Esophagus muscularis mucosa (tissue), 4 donors: ENCODE measurements around the gene TANC1. TPM values are rescaled to one million over a fixed set of nuclear protein-coding genes. Genes with fewer than 3 reads are reported as not detected.

Source experiments
- DNase-seq: peaks from one replicate; pipeline ENCODE4 v3.0.0-alpha.2; 2017; ENCODE audit errors: extremely low spot score
- H3K27ac ChIP-seq, 4 donors: fragments of 200-600 bp; sonication (generic); replicated peaks in 1 of 4; 1 replicate in 3 of 4; 2 replicates in 1 of 4; pipeline ENCODE4 v1.5.1; 2016 to 2019; ENCODE audit warnings: mild to moderate bottlenecking in 1 of 4
- H3K27me3 ChIP-seq, 4 donors: fragments of 200-600 bp; sonication (generic); one replicate each; pipeline versions ENCODE4 v1.5.1 to v1.6.0; 2016 to 2019
- H3K36me3 ChIP-seq, 4 donors: fragments of 200-600 bp; sonication (generic); one replicate each; pipeline ENCODE4 v1.5.1; 2016 to 2019
- H3K4me1 ChIP-seq, 4 donors: fragments of 200-600 bp; sonication (generic); one replicate each; pipeline ENCODE4 v1.5.1; 2016 to 2019
- H3K4me3 ChIP-seq, 4 donors: fragments of 200-600 bp; sonication (generic); 1 replicate in 2 of 4; 2 replicates in 2 of 4; pipeline ENCODE4 v1.5.1; 2016 to 2019; ENCODE audit warnings: mild to moderate bottlenecking in 4 of 4, moderate library complexity in 1 of 4
- H3K9me3 ChIP-seq, 4 donors: fragments of 200-600 bp; sonication (generic); 1 replicate in 3 of 4; 2 replicates in 1 of 4; pipeline ENCODE4 v1.5.1; 2016 to 2019
- CTCF ChIP-seq, 3 experiments: fragments of 200-600 bp in 2 of 3; fragments of 450-650 bp in 1 of 3; sonication (generic) in 2 of 3; IDR thresholded peaks; one replicate each; pipeline ENCODE4 v1.5.1; 2017 to 2019; ENCODE audit warnings: antibody characterized with exemption in 3 of 3, mild to moderate bottlenecking in 2 of 3, moderate library complexity in 1 of 3
- EP300 ChIP-seq: sonication (generic); formaldehyde crosslinking; IDR thresholded peaks from one replicate; pipeline ENCODE4 v1.6.1; 2017; ENCODE audit warnings: antibody characterized with exemption
- POLR2A ChIP-seq: fragments of 450-650 bp; IDR thresholded peaks from one replicate; pipeline ENCODE4 v1.6.1; 2017; ENCODE audit warnings: antibody characterized with exemption, moderate library complexity, mild to moderate bottlenecking, low read depth
- POLR2AphosphoS5 ChIP-seq, 2 donors: sonication (generic); formaldehyde crosslinking; IDR thresholded peaks; one replicate each; pipeline ENCODE4 v1.6.1; 2017; ENCODE audit warnings: antibody characterized with exemption in 2 of 2
- WGBS: methylation state at CpG from one replicate; pipeline ENCODE4 v1.1.5; 2018; 5-methylcytosine and 5-hydroxymethylcytosine counted together
- intact Hi-C: fragments of 100-400 bp; cut with DNase I; formaldehyde crosslinking; loops from one replicate; pipeline ENCODE4 v1.15.1; 2023
- total RNA-seq, 4 donors: library from RNA; depleted of rRNA; stranded (reverse); fragments of >200 nt; gene quantifications; one replicate each; pipeline versions ENCODE4 v1.1.0 to v1.2.1, GENCODE V29; 2016

Gene TANC1
- total RNA-seq, 4 donors from 2014 or later = 34.3 to 54.0 (median 52.9) TPM

DNA sequence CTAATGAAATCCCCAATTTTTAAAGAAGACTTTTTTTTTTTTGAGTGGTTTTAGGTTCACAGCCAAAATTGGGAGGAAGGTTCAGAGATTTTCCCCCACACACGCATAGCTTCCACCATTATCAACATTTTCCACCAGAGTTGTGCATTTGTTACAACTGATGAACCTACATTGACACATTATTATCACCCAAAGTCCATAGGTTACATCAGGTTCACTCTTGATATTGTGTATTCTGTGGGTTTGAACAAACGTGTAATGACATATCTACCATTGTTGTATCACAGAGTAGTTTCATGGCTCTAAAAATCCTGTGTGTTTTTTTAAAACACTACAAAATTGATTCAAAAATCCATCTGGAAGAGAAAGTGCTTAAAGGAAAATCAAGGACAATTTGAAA, 101.8 kb downstream of the TANC1 start:
- DNase-seq = no peak
- H3K4me3 ChIP-seq = no peak overlapping the region
- H3K9me3 ChIP-seq = no peaks in the 10 kb centered on the region
- H3K27ac ChIP-seq = peak overlapping the region in 3 of 4 donors; percentile 27 to 56 (median 39)
- WGBS = 49% methylated on average over 2 of the region's 2 CpGs
- H3K36me3 ChIP-seq = peaks cover 0 to 8% (median 0%) of the 10 kb centered on the region in 4 donors
- intact Hi-C loops = no loop called here
- TF ChIP-seq POLR2A (no peak), CTCF (IDR thresholded peaks at IDR 0.05) (no peak), EP300 (no peak), POLR2AphosphoS5 (IDR thresholded peaks at IDR 0.05) (no peak)
- no peaks in the 10 kb centered on the region for H3K27me3 ChIP-seq
- H3K4me1 ChIP-seq = peaks cover 38 to 80% (median 72%) of the 10 kb centered on the region in 4 donors

DNA sequence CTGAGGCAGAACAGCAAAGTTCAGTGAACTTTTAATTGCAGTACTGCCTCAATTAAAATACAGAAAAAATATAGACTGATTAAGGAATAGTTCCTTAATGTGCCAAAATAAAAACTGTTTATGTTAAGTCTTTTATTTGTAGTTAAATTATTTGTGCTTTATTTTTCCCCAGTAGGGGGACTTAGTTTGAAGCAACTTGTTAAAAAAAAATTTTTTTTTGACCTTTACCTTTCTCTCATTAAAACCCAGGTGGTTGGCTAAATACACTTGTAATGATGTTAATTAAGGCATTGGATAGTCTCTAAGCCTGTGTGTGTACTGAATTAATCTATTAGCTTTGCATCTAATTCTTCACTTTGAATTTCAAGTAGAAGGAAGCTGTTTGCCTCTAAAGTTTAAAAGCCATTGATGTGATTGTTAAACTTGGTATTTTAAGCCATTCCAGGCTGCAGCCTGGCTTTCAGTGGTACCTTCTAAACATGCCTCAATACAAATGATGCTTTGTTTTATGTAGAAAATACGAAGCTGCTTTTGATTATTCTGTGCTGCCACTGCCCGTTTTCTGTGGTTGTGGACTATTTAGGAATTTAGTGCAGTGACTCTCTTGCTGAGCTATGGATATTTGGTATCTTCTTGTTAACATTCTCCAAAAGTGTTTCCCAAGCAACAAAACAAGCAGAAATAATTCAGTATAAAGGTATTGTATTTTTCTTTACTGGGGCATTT, 102.9 kb downstream of the TANC1 start:
- TF ChIP-seq EP300 (no peak), CTCF (IDR thresholded peaks at IDR 0.05) (no peak), POLR2AphosphoS5 (IDR thresholded peaks at IDR 0.05) (no peak), POLR2A (no peak)
- Histone ChIP-seq H3K4me1 (peaks cover 36 to 80% (median 69%) of the 10 kb centered on the region in 4 donors), H3K27me3 (no peaks in the 10 kb centered on the region), H3K27ac (peak overlapping the region; percentile 29 to 58 (median 41)), H3K9me3 (no peaks in the 10 kb centered on the region), H3K4me3 (no peak overlapping the region), H3K36me3 (peaks cover 0 to 2% (median 0%) of the 10 kb centered on the region in 4 donors)
- DNase-seq = no peak
- WGBS = 50% methylated on average over 2 of the region's 2 CpGs
- intact Hi-C loops = no loop called here

GRCh38 chr2:159072795-159073194, 104.4 kb downstream of the TANC1 start:
- Histone ChIP-seq H3K36me3 (no peaks in the 10 kb centered on the region), H3K27me3 (no peaks in the 10 kb centered on the region), H3K27ac (peak overlapping the region; percentile 24 to 65 (median 52)), H3K4me3 (no peak overlapping the region), H3K4me1 (peaks cover 41 to 73% (median 60%) of the 10 kb centered on the region in 4 donors), H3K9me3 (no peaks in the 10 kb centered on the region)
- no peak for DNase-seq
- WGBS = 49% methylated on average over 2 of the region's 2 CpGs
- TF ChIP-seq CTCF (IDR thresholded peaks at IDR 0.05) = no peak
- no peak for TF ChIP-seq EP300
- TF ChIP-seq POLR2AphosphoS5 (IDR thresholded peaks at IDR 0.05) = no peak
- no peak for TF ChIP-seq POLR2A
- intact Hi-C loops = no loop called here

DNA sequence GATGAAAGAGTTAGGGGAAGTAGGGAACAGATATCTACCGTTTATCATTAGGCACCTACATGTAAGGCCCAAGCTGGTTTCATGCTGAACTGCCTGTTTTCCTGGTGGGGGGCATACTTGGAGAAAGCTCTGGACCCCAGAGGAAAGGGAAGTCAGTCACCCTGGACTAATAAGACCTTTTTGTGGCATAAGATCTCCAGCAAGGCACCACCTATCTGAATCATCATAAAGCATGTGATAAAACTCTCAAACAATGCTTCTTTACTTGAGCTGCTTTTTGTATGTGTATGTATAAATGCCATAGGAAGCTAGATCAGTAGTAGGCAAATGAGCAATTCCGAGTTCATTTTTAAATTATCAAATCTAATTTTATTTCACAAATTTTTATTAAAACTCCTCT, 104.8 kb downstream of the TANC1 start:
- no peak for TF ChIP-seq POLR2AphosphoS5 (IDR thresholded peaks at IDR 0.05)
- no peak for TF ChIP-seq CTCF (IDR thresholded peaks at IDR 0.05)
- no peak for TF ChIP-seq EP300
- no peak for TF ChIP-seq POLR2A
- WGBS = 65% methylated on average over 2 of the region's 2 CpGs
- H3K36me3 ChIP-seq = no peaks in the 10 kb centered on the region
- no peak overlapping the region for H3K4me3 ChIP-seq
- intact Hi-C loops = no loop called here
- H3K27me3 ChIP-seq = no peaks in the 10 kb centered on the region
- H3K27ac ChIP-seq = peak overlapping the region; percentile 24 to 65 (median 52)
- no peak for DNase-seq
- peaks cover 41 to 68% (median 56%) of the 10 kb centered on the region in 4 donors for H3K4me1 ChIP-seq
- no peaks in the 10 kb centered on the region for H3K9me3 ChIP-seq
